GM21367 (cell line): Measurements from ENCODE around the gene USP2.

Experiments
- ATAC-seq: cut with Tn5 transposase; IDR thresholded peaks from one replicate; pipeline ENCODE4 v1.9.1; 2021; ENCODE audit not compliant: unreplicated experiment

USP2 gene

GRCh38 chr11:119345685-119346084 lies 35.8 kb downstream of the USP2 start:
- ATAC-seq = no peak

GRCh38 chr11:119344291-119345010 lies 37.0 kb downstream of the USP2 start:
- ATAC-seq = no peak

DNA sequence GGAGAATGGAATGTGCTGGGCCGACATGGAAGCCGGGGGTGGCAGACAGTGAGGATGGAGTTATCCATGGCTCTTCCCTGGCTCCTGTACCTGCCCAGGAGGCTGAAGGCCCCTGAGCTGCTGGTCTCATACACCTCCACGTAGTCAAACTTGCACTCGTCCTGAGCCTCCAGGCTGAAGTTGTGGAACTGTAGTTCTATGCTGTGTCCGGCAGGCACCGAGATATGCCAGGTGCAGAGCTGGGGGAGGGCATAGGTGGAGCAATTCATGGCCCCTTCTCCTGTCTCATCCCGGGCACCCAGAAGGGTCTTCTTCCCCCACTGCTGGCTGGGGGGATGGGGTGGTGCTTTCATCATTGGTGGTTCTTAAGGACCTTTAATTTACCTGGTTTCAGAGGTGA lies 37.8 kb downstream of the USP2 start:
- no peak for ATAC-seq

GRCh38 chr11:119342362-119343130 lies 38.9 kb downstream of the USP2 start:
- no peak for ATAC-seq

GRCh38 chr11:119342023-119342300 lies 39.5 kb downstream of the USP2 start:
- ATAC-seq = no peak

DNA sequence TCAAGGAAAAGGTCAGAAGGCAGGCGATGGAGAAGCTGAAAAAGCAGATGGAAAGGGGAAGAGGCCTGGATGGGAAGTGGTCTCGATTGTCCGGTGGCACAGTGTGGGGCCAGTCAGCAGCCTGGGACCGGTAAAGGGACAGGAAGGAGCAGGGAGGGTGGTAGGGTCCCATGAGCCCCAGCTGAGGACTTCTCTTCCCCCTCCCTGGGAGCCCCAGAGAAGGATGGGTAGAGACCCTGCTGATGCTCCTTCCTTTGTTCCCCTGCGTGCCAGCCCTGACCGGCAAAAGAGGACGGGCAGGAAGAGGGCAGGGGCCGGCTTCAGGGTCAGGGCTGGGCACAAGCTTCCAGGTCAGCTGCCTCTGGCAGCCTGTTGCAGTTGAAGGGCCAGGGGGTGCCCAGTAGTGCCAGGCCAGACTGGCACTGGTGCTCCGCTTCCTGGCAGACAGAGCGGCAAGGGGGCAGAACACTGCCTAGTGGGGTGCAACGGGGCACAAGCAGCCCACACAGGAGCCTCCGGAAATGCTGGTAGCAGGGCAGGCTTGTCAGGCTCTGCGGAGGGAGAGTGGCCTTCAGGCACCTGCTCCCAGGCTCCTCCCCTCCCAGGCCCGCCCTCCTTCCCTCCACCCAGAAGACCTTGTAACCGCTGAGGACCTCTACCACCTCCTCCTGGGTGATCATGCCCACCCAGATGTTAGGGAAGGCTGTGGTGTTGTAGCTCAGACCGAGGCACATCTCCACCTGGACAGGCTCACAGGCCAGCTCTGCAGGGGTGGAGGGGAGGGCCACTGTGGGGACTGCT lies 40.1 kb downstream of the USP2 start:
- ATAC-seq = no peak

- no peak for ATAC-seq
Observed at GRCh38 chr11:119340335-119341221, 40.9 kb downstream of the USP2 start, which contains the start of gene C1QTNF5. TSS of gene C1QTNF5 (minus strand) at chr11:119340883. CDS start at chr11:119340397, 486 bp downstream.

DNA sequence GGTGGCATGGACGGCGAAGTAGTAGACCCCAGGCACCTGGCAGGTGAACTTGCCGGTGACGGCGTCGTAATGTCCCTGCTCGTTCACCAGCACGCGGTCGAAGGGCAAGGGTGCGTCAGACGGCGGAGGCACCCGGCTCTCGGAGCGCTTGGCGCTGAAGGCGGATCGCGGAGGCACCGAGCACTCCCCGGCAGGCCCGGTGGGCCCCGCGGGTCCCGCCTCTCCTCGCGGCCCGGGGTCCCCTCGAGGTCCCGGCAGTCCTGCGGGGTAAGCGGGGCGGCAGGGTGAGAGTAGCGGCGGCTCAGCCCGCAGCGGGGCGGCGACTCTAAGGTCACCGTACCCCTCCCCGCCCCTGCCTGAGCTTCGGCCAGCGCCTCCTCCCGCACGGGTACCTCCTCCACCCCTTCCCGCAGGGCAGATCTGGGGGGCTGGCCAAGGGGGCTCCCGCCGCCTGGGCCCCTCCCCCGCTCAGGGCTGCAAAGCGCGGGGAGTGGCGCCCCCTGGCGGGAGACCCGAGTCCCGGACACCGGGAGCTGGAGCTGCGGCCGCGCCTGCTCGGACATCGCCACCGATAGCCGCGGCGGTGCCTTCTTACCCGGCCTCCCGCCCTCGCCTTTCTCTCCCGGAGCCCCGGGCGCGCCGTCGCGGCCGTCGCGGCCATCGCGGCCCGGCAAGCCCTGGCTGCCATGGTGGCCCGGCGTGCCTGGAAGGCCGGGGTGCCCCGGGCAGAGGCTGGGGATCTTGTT lies 41.7 kb downstream of the USP2 start:
- ATAC-seq = no peak

DNA sequence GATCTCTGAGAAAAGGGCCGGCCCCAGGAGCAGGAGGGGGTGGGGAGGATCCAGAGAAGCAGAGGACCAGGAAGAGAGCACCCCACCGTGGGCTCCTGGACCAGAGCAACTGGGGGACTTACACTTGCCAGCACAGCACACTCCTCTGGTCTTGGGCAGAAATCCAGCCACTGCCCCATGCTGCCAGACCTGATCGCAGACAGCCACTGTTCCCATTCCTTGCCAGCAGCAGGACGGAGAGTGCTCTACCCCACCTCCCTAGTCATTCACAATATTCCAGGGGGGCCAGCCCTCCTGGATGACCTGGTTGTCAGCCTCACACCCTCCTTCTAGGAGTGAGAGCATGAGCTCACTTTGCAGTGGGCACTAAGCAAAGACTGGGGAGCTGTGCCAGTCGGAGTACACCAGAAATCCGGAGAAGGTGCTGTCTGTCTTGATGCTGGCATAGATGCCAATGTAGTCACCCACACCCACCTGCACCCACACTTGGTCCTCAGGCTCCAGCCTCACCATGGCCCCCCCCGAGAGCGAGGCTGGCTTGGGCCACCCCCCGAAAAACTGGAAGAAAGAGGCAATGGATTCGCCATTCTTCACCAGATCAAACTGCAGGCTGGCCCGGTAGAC lies 42.4 kb downstream of the USP2 start:
- ATAC-seq = no peak

GRCh38 chr11:119338318-119338890 lies 43.1 kb downstream of the USP2 start:
- ATAC-seq = no peak

GRCh38 chr11:119337581-119338317 lies 43.7 kb downstream of the USP2 start:
- ATAC-seq = no peak

DNA sequence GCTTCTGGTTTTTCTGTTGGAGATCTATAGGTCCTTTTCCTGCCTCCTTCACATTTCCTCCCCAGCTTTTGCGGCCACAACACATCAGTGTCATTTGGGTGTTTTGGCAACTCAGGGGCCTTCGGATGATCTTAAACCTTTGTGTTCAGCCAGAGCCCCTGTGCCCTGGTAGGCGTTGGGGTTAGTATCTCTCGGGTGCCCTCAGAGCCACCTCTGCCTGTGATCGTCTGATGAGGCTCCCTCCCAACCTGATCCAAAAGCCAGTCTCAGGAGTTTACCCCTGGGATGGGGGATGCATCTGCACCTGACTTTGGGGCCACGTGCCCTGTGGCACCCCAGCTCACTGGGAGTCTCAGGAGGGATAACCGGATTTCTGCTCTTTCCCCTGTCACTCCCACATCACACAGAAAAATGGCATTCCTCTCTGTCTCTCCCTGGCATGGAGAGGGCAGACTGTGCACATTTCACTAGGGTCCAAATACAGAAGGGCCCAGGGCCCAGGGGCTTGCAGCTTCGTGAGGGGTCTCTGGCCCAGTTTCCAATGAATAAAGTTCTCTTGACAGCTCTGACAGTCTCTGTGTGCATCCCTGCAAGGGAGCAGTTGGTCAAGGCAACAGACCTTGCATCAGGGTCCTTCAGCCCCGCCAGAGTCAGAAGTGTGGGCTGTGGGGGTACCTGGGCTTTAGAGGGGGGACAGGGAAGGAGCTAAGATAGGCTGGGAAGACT lies 44.6 kb downstream of the USP2 start:
- no peak for ATAC-seq

GRCh38 chr11:119335655-119336543 lies 45.6 kb downstream of the USP2 start:
- ATAC-seq = no peak

DNA sequence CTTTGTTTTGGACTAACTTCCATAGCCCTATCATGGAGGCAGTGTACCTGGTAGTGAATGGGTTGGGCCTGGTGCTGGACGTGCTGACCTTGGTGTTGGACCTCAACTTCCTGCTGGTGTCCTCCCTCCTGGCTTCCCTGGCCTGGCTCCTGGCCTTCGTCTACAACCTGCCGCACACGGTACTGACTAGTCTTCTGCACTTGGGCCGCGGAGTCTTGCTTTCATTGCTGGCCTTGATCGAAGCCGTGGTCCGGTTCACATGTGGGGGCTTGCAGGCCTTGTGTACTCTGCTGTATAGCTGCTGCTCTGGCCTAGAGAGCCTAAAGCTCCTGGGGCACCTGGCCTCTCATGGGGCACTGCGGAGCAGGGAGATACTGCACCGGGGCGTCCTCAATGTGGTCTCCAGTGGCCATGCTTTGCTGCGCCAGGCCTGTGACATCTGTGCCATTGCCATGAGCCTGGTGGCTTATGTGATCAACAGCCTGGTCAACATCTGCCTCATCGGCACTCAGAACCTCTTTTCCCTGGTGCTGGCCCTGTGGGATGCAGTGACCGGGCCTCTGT lies 46.3 kb downstream of the USP2 start:
- ATAC-seq = no peak

GRCh38 chr11:119334174-119334930 lies 47.1 kb downstream of the USP2 start, which contains the start of gene RNF26:
TSS of gene RNF26 (plus strand) at chr11:119334527. CDS start at chr11:119335123, 596 bp downstream.
- peak; percentile 71 for ATAC-seq
